ENCODE data around the gene POU6F2. TPM values are rescaled to one million over a fixed set of nuclear protein-coding genes. Genes with fewer than 3 reads are reported as not detected.

Gene POU6F2
- total and polyA plus RNA-seq, 2 experiments from 2014 or later, result 7.2 to 7.3 TPM

DNA sequence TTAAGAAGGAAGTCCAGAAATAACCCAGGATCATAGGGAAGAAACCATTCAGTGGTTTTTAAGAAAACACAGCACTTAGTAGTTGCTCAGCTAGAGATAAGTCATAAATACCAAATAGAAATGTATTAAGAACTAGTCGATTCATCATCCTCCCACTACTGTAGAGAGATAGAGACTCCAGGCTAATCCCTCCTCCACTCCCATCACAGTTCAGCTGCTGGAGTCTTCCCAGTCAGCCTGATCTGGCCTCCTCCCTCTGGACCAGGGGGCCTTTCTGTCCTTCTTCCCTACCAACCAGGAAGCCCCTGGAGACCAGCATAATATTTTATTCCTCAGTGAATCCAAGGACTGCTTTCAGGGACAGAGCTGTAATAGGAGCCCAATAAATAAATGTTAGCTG lies 294.4 kb downstream of the POU6F2 start:
- Histone ChIP-seq H3K36me3 (ENCODE audit: insufficient read depth) (no peaks in the 10 kb centered on the region), H3K9me2 (ENCODE audit: insufficient read depth) (no peaks in the 10 kb centered on the region), H3K4me2 (0 out of 2 replicates have a peak overlapping the region, but pooled peaks have one; percentile 11), H3K4me1 (ENCODE audit: insufficient read depth) (peaks cover 14% of the 10 kb centered on the region; the same call in 1 of the 2 replicates), H3K79me2 (replicated peaks; ENCODE audit: insufficient read depth) (no peaks in the 10 kb centered on the region), H4K20me1 (replicated peaks; ENCODE audit: insufficient read depth) (no peaks in the 10 kb centered on the region), H3F3A (replicated peaks; ENCODE audit: low read depth) (no peaks in the 10 kb centered on the region), H3K27ac (ENCODE audit: low read depth) (no peak overlapping the region), H2AFZ (no peak overlapping the region), H3K4me3 (no peak overlapping the region), H3K27me3 (ENCODE audit: insufficient read depth) (no peaks in the 10 kb centered on the region)
- Mint-ChIP-seq H3K27ac (no peak overlapping the region), H3K9me3 (no peaks in the 10 kb centered on the region), H3K36me3 (ENCODE audit: low read depth) (no peaks in the 10 kb centered on the region), H3K27me3 (ENCODE audit: insufficient read depth, low read depth, poor library complexity) (peaks cover 4% of the 10 kb centered on the region), H3K4me3 (no peak overlapping the region), H3K4me1 (peaks cover 20% of the 10 kb centered on the region; the same call in 2 of the 3 replicates)
- no peak for DNase-seq (ENCODE audit: low spot score)
- TF ChIP-seq, protein P1, sequence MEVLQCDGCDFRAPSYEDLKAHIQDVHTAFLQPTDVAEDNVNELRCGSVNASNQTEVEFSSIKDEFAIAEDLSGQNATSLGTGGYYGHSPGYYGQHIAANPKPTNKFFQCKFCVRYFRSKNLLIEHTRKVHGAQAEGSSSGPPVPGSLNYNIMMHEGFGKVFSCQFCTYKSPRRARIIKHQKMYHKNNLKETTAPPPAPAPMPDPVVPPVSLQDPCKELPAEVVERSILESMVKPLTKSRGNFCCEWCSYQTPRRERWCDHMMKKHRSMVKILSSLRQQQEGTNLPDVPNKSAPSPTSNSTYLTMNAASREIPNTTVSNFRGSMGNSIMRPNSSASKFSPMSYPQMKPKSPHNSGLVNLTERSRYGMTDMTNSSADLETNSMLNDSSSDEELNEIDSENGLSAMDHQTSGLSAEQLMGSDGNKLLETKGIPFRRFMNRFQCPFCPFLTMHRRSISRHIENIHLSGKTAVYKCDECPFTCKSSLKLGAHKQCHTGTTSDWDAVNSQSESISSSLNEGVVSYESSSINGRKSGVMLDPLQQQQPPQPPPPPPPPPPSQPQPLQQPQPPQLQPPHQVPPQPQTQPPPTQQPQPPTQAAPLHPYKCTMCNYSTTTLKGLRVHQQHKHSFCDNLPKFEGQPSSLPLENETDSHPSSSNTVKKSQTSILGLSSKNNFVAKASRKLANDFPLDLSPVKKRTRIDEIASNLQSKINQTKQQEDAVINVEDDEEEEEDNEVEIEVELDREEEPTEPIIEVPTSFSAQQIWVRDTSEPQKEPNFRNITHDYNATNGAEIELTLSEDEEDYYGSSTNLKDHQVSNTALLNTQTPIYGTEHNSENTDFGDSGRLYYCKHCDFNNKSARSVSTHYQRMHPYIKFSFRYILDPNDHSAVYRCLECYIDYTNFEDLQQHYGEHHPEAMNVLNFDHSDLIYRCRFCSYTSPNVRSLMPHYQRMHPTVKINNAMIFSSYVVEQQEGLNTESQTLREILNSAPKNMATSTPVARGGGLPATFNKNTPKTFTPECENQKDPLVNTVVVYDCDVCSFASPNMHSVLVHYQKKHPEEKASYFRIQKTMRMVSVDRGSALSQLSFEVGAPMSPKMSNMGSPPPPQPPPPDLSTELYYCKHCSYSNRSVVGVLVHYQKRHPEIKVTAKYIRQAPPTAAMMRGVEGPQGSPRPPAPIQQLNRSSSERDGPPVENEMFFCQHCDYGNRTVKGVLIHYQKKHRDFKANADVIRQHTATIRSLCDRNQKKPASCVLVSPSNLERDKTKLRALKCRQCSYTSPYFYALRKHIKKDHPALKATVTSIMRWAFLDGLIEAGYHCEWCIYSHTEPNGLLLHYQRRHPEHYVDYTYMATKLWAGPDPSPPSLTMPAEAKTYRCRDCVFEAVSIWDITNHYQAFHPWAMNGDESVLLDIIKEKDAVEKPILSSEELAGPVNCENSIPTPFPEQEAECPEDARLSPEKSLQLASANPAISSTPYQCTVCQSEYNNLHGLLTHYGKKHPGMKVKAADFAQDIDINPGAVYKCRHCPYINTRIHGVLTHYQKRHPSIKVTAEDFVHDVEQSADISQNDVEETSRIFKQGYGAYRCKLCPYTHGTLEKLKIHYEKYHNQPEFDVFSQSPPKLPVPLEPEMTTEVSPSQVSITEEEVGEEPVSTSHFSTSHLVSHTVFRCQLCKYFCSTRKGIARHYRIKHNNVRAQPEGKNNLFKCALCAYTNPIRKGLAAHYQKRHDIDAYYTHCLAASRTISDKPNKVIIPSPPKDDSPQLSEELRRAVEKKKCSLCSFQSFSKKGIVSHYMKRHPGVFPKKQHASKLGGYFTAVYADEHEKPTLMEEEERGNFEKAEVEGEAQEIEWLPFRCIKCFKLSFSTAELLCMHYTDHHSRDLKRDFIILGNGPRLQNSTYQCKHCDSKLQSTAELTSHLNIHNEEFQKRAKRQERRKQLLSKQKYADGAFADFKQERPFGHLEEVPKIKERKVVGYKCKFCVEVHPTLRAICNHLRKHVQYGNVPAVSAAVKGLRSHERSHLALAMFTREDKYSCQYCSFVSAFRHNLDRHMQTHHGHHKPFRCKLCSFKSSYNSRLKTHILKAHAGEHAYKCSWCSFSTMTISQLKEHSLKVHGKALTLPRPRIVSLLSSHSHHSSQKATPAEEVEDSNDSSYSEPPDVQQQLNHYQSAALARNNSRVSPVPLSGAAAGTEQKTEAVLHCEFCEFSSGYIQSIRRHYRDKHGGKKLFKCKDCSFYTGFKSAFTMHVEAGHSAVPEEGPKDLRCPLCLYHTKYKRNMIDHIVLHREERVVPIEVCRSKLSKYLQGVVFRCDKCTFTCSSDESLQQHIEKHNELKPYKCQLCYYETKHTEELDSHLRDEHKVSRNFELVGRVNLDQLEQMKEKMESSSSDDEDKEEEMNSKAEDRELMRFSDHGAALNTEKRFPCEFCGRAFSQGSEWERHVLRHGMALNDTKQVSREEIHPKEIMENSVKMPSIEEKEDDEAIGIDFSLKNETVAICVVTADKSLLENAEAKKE (CRISPR knock-in tag; IDR thresholded peaks at IDR 0.05), result no peak
- no peak for TF ChIP-seq NANOG (IDR thresholded peaks at IDR 0.05; ENCODE audit: borderline replicate concordance)
- TF ChIP-seq ZNF114 (CRISPR knock-in tag; IDR thresholded peaks at IDR 0.05), result no peak
- no peak for TF ChIP-seq CREB1 (CRISPR knock-in tag; IDR thresholded peaks at IDR 0.05; ENCODE audit: low read depth)
- TF ChIP-seq, protein P2, sequence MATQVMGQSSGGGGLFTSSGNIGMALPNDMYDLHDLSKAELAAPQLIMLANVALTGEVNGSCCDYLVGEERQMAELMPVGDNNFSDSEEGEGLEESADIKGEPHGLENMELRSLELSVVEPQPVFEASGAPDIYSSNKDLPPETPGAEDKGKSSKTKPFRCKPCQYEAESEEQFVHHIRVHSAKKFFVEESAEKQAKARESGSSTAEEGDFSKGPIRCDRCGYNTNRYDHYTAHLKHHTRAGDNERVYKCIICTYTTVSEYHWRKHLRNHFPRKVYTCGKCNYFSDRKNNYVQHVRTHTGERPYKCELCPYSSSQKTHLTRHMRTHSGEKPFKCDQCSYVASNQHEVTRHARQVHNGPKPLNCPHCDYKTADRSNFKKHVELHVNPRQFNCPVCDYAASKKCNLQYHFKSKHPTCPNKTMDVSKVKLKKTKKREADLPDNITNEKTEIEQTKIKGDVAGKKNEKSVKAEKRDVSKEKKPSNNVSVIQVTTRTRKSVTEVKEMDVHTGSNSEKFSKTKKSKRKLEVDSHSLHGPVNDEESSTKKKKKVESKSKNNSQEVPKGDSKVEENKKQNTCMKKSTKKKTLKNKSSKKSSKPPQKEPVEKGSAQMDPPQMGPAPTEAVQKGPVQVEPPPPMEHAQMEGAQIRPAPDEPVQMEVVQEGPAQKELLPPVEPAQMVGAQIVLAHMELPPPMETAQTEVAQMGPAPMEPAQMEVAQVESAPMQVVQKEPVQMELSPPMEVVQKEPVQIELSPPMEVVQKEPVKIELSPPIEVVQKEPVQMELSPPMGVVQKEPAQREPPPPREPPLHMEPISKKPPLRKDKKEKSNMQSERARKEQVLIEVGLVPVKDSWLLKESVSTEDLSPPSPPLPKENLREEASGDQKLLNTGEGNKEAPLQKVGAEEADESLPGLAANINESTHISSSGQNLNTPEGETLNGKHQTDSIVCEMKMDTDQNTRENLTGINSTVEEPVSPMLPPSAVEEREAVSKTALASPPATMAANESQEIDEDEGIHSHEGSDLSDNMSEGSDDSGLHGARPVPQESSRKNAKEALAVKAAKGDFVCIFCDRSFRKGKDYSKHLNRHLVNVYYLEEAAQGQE (IDR thresholded peaks at IDR 0.05; ENCODE audit: unreplicated experiment), result no peak
- TF ChIP-seq EZH2 (IDR thresholded peaks at IDR 0.05; ENCODE audit: low read depth, unreplicated experiment), result no peak
- no peak for TF ChIP-seq EZH2phosphoT487 (IDR thresholded peaks at IDR 0.05; ENCODE audit: unreplicated experiment)
- no peak for TF ChIP-seq JUNB (IDR thresholded peaks at IDR 0.05; ENCODE audit: unreplicated experiment)
- peak; percentile 79 for ATAC-seq

Data from GM23338 (cell line).